Measurements from ENCODE around the gene MAP1LC3B.

Gene MAP1LC3B

DNA sequence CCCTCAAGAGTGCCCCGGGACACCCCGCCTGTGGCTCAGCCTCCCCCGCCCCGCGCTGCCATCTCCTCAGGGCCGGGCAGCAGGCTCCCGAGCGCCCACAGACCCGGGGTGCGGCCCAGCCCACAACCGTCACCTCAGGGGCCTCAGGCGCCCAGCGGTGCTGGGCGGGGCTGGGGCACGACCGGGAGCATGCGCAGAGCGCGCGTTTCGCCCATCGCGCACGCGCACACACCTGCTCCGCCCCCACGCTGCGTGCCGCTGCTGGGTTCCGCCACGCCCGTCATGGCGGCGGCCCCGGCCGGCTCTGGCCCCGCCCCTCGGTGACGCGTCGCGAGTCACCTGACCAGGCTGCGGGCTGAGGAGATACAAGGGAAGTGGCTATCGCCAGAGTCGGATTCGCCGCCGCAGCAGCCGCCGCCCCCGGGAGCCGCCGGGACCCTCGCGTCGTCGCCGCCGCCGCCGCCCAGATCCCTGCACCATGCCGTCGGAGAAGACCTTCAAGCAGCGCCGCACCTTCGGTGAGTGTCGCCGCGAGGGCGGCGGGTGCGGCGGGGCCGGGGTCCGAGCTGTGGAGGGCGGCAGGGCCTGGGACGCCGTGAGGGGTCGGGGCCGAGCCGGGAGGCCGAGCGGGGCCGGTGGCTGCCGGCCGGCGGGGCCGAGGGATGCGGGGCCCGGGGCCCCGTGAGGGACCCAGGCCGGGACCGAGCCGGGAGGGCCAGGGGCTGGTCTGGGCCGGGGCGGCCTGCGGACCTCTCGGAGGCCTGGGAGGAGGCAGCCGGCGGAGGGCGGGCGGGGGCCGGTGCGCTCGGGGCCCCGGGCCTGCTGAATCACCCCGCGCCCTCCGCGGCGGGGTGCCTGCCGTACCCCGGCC is at the start of gene MAP1LC3B:
TSS of gene MAP1LC3B (plus strand) at position 387 of the 871 bp plus-strand sequence. CDS start at position 479, 92 bp downstream.
- DNase-seq: peak; percentile 91 to 94

DNA sequence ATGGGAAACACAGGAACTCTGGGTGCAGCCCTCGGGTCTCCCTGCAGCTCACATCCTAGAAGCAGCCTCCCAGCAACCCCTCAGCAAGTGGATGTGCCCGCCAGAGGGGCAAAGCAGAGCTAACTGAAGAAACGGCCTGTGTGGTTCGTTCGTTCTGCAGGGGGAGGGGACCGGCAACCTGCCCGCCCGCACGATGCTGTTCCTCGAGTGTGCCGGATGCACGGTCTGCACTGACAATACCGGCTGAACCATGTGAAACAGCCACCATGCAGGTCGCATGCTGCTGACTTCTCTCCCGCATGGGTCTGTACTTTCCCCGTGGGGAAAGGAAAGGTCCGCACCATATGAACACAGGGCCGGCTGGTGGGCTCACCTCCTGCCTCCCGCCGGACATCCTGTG is 49.6 kb upstream of the MAP1LC3B start:
- no peak for DNase-seq

DNA sequence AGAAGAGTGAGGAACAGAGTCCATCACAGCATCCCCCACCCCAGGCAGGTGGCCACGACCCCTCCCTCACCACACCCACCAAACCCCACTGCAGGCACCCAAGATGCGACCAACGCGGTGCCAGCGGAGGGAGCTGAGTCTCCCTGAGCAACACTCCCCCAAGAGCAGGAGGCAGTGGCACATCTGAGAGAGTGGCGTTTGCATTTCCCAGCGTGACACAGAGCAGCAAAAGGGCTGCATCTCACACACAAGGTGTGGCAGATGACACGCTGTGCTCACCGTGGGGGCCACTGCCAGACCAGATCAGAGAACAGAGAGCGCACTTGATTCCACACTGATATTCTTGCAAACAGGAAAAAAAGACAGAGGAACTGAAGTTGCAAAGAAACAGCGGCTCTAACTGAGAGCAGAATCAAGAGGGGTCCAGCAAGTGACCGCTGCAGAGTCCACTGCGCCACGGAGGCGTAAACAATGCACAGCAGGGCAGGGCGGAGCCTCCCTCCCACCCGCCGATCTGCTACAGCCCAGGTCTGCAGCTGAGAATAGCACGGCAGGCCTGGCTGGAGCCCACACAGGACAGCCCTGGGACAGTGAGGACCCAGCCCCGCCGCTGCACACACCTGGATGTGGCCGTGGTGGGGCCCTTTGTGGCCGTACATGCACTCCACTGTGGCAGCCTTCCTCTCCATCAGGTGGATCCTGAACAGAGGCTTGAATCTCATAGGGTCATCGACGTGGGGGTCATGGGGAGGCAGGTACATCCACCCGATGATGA is 49.0 kb upstream of the MAP1LC3B start:
- DNase-seq: no peak

DNA sequence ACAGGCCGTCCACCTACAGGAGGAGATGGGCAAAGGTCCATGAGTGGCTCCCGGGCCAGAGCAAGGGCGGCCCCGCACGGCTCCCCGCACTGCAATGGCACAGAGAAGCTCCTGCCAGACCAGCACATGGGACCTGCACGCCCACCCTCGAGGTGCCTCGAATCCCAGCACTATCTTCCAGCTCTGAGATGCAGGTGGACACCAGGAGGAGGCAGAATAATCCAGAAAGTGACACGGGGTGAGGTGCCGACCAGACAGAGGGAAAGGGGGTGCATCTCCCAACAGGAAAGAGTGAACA is 48.4 kb upstream of the MAP1LC3B start:
- no peak for DNase-seq

DNA sequence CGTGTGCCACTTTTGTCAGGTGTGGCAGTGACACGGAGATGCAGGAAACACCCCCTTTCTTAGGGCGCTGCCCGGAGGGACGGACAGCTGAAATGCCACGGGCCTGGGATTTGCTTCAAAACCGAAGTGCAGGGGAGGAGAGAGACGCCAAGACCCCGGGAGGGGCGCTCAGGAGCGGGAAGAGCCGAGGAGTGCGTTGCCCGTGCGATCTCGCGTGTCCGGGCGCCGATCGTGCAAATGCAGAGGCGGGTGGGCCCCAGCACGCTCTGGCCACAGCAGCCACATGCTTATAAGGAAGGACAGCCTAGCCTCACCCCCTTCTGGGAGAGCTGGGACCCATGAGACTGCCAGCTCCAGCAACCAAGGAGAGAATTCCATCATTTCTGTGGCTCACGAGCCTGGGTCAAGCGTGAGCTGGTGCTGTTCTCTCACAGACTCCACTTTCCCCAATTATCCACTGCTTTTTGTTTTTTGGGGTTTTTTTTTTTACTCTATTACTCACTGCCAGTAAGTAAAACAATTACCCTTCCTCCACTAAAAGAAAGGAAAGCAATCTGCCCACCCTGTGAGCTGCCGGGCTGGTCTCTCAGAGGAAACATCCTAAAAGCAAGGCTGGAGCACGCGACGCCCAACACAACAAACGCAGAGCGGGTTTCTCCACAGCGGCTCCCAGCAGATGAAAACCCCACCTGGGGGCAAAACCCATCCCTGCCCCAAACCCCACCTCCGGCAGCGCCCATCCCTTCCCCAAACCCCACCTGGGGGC is 47.8 kb upstream of the MAP1LC3B start:
- no peak for DNase-seq

DNA sequence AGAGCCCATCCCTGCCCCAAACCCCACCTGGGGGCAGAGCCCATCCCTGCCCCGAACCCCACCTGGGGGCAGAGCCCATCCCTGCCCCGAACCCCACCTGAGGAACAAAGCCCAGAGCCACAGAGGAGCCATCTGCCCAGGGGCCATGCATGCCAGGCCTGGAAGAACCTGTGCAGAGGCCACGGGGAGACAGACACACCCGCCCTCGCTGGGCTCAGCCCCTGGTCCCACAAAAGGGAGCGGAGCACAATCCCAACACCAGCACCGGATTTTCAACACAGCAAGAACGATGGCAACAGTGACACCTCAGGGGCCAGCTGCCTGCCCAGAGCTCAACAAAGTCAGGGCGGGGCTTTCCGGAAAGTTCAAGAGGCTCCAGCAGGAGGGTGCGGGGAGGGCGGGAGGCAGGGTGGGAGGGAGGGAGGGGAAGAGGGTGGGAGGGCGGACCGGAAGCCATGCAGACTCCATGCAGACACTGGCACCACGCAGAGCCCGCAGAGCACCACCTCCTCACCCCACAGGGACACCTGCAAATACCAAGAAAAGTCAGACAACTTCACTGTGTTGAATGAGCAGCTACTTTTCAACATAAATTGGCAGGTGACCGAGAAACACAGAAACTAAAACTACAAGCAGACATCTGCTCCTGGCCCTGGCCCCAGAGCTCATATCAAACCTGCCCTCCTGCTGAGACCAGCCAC is 47.1 kb upstream of the MAP1LC3B start:
- DNase-seq: peak; percentile 58 to 77

DNA sequence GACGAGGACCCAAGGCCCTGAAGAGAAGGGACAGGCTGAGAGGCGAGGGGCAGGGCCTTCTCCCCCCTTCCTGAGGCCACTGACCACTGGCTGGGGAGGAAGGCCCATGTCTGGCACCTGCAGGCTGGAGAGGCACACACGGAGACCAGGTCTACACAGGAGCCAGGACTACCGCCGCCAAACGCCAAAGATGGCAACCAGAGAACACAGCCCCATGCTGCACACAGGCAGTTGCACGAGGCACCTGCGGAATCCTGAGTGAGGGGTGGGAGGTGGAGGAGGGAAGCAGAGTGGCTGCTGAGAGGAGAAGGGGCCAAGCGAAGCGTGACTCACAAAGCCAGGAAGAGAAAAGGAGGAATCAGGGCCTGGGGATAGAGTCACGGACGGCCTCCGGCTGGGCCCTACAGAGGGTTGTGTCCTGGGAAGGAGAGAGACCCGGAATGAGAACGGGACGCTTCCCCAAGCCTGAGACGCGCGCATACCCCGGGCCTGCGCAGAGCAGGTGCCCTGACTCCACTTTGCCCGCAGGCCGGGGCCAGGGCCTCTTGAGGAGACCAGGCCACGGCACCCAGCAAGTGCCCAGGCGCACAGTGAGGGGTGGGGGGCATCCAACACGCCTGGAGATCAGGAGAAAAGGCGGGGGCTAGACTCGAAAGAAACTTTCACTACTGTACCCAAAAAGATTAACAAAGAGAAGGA is 46.3 kb upstream of the MAP1LC3B start:
- no peak for DNase-seq

DNA sequence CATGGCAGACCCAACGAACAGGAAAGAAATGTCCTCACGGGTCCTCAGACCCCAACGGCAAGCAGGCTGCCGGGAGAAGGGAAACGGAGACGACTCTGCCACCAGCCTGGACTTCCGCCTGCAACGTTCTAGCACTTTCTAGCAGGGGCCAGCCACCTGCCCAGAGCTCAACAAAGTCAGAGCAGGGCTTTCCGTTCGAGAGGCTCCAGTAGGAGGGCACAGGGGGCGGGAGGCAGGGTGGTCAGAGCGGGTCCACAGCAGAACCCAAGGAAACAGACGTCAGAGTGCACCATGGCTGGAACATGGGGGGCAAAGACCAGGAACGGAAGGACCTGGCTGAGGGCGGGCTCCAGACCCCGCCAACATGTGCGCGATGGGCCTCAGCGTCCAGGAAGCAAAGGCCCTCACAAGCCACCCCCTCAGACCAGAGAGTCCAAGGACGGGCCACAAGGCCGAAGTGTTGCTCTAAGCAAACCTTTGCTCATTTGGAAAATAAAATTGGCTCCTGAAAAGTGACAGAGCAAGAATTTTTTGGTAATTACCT is 45.5 kb upstream of the MAP1LC3B start:
- DNase-seq: no peak

DNA sequence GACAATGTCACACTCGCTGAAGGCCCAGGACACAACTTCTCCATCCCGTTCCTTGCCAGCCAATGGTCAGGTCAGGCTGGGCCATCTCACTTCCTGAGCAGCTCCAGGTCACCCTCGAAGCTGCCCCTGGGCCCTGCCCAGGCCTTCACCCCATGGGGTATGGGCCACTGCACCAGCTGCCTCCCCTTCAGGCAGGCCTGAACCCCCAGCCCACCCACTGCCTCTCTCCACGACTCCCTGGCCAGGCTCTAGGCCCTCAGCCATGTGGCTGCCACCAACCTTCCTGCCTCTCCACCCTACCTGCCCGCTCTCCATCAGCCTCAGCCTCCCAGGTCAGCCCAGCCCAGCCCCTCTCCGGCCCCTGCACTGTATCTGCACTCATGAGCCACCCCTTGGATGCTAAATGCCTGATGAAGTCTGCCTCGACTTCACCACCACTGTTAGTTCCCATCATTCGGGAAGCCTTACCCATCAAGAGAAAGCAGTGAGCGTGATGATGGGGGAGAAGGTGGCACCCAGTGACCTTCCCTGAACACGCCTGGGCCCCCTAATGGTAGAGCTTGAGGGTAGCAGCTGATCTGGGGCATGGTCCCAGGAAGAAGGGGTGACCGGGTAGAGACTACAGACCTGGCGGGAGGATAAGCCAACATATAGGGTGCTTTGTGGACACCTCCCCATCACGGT is 44.1 kb upstream of the MAP1LC3B start:
- no peak for DNase-seq

DNA sequence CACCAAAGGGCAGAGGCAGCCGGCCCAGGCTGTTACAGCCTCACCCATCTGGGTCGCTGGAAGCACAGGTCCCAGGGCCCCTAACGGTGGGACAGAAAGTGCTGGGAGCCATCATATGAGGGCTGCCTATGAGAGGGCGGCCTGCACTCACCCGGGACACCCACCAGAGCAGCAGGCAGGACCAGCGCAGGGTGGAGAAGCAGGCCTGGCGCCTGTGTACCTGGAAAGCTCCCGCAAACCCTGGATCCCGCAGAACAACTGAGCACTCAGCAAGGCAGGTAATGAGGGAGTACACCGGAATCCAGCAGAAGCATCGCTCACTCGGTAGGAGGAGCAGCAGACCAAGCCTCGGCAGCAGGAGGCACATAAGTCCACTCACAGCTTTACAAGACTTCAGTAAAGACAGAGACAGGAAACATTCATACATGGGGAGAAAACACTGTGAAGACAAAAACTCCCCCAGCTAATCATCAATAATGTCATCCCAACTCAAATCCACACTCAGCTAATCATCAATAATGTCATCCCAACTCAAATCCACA is 43.4 kb upstream of the MAP1LC3B start:
- no peak for DNase-seq

DNA sequence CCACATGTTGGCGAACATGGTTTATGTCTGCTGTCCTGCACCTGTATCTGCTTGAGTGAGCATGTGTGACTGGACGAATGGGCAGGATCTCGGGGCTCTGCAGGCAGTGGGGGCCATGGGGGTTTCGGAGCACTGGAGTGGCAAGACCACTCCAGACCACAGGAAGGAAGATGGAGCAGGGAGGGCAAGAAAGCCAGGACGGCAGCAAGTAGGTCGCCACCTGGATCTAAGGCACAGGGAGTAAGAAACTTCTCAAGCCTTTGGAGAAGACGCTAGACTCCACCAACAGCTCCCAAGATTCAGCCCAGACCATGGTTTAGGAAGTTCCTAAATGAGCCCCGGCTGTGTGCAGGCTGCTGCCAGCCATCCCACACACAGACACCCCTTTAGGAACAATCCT is 42.1 kb upstream of the MAP1LC3B start:
- no peak for DNase-seq

DNA sequence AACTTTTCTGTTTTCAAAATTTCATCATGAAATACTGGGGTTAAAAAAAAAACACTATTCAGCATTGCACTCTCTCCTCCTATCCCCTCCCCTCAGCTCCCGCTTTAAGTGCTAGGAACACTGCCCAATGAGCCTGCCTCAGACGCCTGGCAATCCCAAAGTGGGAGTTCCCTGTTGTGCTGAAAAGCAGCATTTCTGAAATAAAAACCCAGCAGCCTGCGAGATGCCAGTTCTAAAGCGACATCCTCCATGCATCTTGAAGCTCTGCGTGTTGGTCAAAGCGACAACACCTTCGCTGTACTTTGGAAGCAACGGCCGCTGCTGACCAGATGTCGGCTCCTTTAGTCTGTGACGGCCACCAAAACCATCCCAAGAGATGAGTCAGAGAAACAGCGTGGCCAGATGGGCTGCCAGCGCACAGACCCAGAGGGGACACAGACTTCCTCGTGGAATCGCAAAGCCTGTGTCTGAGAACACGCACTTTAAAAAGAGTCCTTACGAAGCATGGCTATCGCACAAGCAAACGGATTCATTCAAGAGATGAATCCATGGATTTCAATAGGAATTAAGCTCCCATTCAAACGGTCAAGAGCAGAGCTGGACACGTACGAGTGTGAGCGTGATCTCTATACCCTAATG is 41.3 kb upstream of the MAP1LC3B start:
- DNase-seq: no peak

DNA sequence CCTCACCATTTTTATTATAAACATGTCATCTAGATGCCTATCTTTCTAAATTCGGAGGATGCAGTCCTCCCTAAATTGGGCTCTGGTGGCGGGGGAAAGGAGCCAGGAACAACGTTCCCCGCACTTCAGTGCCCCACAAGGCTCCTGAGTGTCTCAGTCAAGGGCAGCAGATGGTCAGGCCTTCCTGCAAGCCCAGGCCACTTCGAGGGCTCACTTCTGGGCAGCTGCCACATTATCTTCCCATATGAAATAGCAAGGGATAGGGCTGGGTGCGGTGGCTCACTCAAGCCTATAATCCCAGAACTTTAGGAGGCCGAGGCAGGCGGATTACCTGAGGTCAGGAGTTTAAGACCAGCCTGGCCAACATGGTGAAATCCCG is 40.8 kb upstream of the MAP1LC3B start:
- no peak for DNase-seq

DNA sequence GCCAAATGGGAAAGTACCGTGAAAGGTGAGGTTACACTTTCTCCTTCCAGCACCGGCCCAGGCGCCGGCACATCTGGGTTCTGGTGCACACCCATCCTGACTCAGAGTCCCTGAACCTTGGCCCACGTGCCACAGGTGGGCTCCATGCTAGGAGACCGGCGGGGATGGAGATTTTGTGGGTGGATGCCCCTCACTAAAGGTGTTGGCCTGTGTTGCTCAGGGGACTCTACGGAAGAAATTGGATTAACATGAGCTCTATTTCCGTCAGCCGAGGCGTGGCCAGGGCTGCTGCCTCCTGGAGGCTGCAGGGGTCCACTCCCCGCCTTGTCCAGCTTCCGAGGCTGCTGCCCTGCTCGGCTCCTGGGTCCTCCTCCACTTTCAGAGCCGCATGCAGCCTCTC is 39.3 kb upstream of the MAP1LC3B start:
- DNase-seq: no peak

DNA sequence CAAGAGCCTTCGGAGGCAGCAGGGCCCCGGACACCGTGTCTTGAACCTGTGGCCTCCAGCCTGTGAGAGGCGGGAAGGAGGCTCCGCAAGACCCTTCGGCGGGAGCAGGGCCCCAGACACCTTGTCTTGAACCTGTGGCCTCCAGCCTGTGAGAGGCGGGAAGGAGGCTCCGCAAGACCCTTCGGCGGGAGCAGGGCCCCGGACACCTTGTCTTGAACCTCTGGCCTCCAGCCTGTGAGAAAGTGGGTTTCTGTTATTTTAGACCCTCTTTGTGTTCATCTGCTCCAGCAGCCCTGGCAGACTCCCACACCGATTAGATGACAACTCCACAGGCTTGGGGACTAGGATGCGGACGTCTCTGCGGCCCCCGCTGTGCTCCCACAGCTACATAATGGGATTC is 38.5 kb upstream of the MAP1LC3B start:
- DNase-seq: no peak

DNA sequence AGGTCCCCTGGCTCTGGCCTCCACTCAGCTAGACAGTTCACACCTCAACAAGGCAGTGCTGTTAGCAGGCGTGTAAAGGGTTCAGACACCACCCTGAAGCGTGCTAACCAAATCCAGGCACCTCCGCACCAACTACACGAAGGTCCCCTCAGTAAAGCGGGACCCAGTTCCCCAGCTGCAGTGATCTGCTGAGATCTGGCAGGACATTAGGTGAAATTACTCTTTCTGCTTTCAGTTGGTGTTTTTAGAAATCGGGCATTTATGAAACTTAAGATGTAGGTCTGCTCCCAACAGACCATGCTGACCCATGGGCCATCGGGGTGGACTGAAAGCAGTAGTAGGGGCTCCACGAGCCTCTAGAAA is 35.7 kb upstream of the MAP1LC3B start:
- no peak for DNase-seq

DNA sequence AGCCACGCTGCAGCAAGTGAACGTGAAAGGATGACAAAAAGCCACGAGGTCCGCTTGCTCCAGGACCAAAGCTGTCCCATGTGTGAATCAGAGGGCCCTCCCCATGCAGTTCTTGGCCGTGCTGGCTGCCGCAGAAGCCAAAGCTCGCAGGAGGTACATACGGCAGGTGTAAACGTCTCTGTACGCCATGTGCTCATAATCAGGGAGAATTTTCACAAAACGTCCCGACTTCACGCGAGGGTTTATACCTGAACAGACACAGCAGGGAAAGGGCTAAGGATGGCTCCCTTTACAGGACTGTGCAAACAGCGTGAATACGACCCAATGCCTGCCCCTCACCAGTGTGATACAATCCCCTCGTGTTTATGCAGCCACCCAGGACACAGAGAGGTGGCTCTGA is 33.9 kb upstream of the MAP1LC3B start:
- no peak for DNase-seq

DNA sequence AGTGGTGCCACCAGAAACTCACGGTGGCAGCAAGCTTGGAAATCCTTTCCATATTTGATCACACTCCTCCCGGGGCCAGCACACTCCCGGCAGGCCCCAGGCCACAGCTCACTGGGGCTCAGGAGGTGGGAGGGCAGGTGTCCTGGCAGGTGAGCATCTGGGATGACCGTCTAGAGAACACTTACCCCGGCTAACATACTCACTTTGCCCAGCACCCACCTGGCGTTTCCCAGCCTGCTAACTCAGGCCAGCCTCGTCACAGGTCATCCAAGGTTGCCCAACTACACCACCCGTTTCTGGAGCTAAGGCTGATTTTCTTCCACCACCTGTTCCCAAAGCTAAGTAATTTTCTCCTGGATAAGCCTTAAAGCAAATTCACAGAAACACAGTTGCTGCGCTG is 33.4 kb upstream of the MAP1LC3B start:
- no peak for DNase-seq

DNA sequence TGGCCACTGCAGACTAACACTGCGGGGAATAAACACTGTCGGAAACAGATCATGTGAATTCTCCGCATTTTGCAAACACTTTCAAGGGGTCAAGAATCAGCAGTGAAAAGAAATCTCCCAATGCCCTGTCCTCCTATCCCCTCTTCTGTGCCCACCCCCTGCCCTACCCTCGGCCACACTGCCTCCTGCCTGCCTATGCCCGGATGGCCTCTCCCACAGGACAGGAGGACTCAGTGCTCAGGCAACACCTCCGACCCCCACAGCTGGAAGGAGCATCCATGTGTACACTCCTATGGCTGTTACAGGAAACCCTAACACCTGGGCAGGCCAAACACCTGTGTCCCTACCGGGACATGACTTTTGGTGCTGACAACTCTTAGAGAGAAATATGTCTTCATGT is 33.0 kb upstream of the MAP1LC3B start:
- no peak for DNase-seq

DNA sequence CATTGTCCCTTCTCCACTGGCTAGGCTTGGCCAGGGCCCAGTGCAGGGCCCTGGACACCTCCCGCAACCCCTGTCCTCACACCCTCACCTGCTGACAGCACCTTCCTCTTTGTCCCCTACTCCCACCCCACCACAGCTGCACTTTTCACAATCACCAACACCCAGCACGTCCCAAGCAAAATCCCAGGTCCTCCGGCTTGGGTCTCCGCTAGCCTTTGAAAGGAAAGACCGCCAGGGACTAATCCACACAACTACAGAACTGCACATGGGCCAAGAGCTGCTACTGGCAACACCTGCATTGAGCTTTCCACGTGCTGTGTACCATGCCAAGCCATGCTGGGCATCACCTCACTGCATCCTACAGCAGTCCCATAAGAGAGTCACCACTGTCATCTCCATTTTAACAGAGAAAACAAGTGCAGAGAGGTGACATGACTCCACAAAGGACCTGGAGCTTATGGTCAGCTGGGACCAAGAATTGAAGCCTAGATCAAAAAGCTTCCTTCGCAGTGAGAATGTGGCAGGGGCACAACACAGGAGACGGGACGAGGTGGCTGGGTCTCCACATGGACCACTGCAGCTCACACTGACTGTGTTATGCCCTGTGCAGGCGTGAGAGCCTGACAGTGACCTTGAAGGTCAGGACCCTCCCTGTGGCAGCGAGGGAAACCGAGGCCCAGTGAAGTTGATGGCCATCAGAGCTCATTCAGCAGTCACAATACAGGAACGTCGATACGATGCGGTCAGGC is 31.1 kb upstream of the MAP1LC3B start:
- no peak for DNase-seq

Measured in SHP77 (cell line).